ENCODE results near the gene NCEH1. TPM values are rescaled to one million over a fixed set of nuclear protein-coding genes. Genes with fewer than 3 reads are reported as not detected.

The NCEH1 gene
- total RNA-seq, 1 donor = 21.1 TPM

GRCh38 chr3:172617013-172617706, 93.7 kb downstream of the NCEH1 start:
- H3K4me3 ChIP-seq (ENCODE audit: low read depth, low read length) = no peak overlapping the region
- TF ChIP-seq CTCF (IDR thresholded peaks at IDR 0.05; ENCODE audit: insufficient read depth, low read length) = no peak
- no peak for DNase-seq (ENCODE audit: low read depth)

- peak; percentile 30 for DNase-seq (ENCODE audit: low read depth)
- no peak overlapping the region for H3K4me3 ChIP-seq (ENCODE audit: low read depth, low read length)
- TF ChIP-seq CTCF (IDR thresholded peaks at IDR 0.05; ENCODE audit: insufficient read depth, low read length) = no peak
Measured at GRCh38 chr3:172616031-172616461, 94.8 kb downstream of the NCEH1 start.

GRCh38 chr3:172615296-172615695, 95.6 kb downstream of the NCEH1 start:
- no peak for TF ChIP-seq CTCF (IDR thresholded peaks at IDR 0.05; ENCODE audit: insufficient read depth, low read length)
- no peak for DNase-seq (ENCODE audit: low read depth)
- no peak overlapping the region for H3K4me3 ChIP-seq (ENCODE audit: low read depth, low read length)

GRCh38 chr3:172614340-172615274, 96.3 kb downstream of the NCEH1 start:
- TF ChIP-seq CTCF (IDR thresholded peaks at IDR 0.05; ENCODE audit: insufficient read depth, low read length) = no peak
- no peak overlapping the region for H3K4me3 ChIP-seq (ENCODE audit: low read depth, low read length)
- no peak for DNase-seq (ENCODE audit: low read depth)

- H3K4me3 ChIP-seq (ENCODE audit: low read depth, low read length) = no peak overlapping the region
- no peak for DNase-seq (ENCODE audit: low read depth)
- TF ChIP-seq CTCF (IDR thresholded peaks at IDR 0.05; ENCODE audit: insufficient read depth, low read length) = no peak
Measured at GRCh38 chr3:172613845-172614244, 97.0 kb downstream of the NCEH1 start.

- no peak overlapping the region for H3K4me3 ChIP-seq (ENCODE audit: low read depth, low read length)
- no peak for DNase-seq (ENCODE audit: low read depth)
- no peak for TF ChIP-seq CTCF (IDR thresholded peaks at IDR 0.05; ENCODE audit: insufficient read depth, low read length)
Measured at GRCh38 chr3:172612871-172613678, 97.8 kb downstream of the NCEH1 start.
